ENCODE data around the gene RIC3.

Gene RIC3

GRCh38 chr11:8099291-8099899 is 69.4 kb downstream of the RIC3 start:
- TF ChIP-seq, protein P1, sequence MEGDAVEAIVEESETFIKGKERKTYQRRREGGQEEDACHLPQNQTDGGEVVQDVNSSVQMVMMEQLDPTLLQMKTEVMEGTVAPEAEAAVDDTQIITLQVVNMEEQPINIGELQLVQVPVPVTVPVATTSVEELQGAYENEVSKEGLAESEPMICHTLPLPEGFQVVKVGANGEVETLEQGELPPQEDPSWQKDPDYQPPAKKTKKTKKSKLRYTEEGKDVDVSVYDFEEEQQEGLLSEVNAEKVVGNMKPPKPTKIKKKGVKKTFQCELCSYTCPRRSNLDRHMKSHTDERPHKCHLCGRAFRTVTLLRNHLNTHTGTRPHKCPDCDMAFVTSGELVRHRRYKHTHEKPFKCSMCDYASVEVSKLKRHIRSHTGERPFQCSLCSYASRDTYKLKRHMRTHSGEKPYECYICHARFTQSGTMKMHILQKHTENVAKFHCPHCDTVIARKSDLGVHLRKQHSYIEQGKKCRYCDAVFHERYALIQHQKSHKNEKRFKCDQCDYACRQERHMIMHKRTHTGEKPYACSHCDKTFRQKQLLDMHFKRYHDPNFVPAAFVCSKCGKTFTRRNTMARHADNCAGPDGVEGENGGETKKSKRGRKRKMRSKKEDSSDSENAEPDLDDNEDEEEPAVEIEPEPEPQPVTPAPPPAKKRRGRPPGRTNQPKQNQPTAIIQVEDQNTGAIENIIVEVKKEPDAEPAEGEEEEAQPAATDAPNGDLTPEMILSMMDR (IDR thresholded peaks at IDR 0.05), result no peak
- no peak overlapping the region for H3K4me3 ChIP-seq (ENCODE audit: low read depth in 1 of 2, low read length in 1 of 2)
- H3K4me1 ChIP-seq (ENCODE audit: control insufficient read depth in 1 of 2, insufficient read depth in 1 of 2, low read depth in 1 of 2, low read length in 1 of 2), result no peaks in the 10 kb centered on the region
- H3K9me3 ChIP-seq, result no peaks in the 10 kb centered on the region
- H3K27ac ChIP-seq, result no peak overlapping the region
- H3K27me3 ChIP-seq, result no peaks in the 10 kb centered on the region
- no peaks in the 10 kb centered on the region for H3K36me3 ChIP-seq

DNA sequence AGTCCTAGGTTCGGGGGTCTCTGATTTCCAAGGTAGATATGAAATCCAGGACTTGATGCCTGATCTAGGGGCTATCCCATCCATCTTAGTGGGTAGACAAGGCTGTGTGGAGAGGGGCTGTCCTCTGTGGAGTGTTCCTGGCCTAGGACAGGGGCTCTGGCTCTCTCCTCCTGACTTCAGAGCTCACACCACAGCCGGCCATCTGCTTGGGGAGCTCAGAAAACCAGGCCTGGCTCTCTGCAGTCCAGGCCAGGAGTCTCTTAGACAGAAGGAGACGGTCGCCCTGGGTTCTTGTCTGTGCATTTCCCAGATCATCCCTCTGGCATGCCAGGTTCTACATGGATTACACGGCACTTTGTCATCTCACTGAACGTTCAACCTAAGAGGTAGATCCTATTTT is 69.9 kb downstream of the RIC3 start:
- H3K27ac ChIP-seq, result no peak overlapping the region
- no peaks in the 10 kb centered on the region for H3K27me3 ChIP-seq
- TF ChIP-seq, protein P1 (IDR thresholded peaks at IDR 0.05), result no peak
- no peaks in the 10 kb centered on the region for H3K36me3 ChIP-seq
- no peaks in the 10 kb centered on the region for H3K9me3 ChIP-seq
- no peaks in the 10 kb centered on the region for H3K4me1 ChIP-seq (ENCODE audit: control insufficient read depth in 1 of 2, insufficient read depth in 1 of 2, low read depth in 1 of 2, low read length in 1 of 2)
- no peak overlapping the region for H3K4me3 ChIP-seq (ENCODE audit: low read depth in 1 of 2, low read length in 1 of 2)

DNA sequence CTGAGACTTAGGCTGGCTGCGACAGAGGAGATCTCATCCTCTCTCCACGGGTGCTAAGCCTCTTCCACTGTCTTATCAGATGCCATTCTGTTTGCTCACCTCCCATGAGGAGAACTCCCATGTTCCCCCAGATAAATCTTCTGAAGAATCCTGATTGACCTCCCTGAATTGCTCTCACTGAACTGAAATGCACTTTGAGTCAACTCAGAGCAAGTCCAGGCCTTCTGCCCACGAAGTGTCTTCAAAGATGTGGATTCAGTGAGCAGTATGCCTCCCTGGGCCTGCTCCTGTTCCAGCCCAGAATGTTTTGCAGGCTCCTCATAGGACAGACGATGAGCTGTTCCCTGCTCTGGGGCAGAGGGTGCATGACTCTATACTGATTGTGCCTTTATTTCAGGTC is 70.5 kb downstream of the RIC3 start:
- Histone ChIP-seq H3K27ac (no peak overlapping the region), H3K27me3 (no peaks in the 10 kb centered on the region), H3K36me3 (no peaks in the 10 kb centered on the region), H3K4me3 (ENCODE audit: low read depth in 1 of 2, low read length in 1 of 2) (no peak overlapping the region), H3K4me1 (ENCODE audit: control insufficient read depth in 1 of 2, insufficient read depth in 1 of 2, low read depth in 1 of 2, low read length in 1 of 2) (no peaks in the 10 kb centered on the region), H3K9me3 (no peaks in the 10 kb centered on the region)
- TF ChIP-seq, protein P1 (IDR thresholded peaks at IDR 0.05), result no peak

DNA sequence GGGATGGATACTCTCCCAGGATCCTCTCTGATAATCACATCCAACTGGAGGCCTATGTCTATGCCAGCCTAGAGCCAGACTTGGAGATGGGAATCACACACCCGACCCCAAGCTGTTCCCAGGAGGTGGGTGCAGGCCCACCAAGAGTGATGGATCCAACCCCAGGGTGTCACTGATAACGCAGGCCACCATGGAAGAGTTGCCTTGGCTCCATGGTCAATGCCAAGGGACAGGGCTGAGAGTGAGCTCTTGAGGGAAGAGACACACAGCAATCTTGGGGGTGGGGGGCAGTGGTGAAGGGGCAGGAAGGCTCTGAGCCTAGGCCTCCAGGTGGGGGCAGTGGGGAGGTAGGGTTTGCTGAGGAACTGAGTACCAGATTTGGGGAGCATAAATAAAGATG is 70.9 kb downstream of the RIC3 start:
- Histone ChIP-seq H3K36me3 (no peaks in the 10 kb centered on the region), H3K4me1 (ENCODE audit: control insufficient read depth in 1 of 2, insufficient read depth in 1 of 2, low read depth in 1 of 2, low read length in 1 of 2) (no peaks in the 10 kb centered on the region), H3K27ac (no peak overlapping the region), H3K9me3 (no peaks in the 10 kb centered on the region), H3K4me3 (ENCODE audit: low read depth in 1 of 2, low read length in 1 of 2) (no peak overlapping the region), H3K27me3 (no peaks in the 10 kb centered on the region)
- TF ChIP-seq, protein P1 (IDR thresholded peaks at IDR 0.05), result no peak

DNA sequence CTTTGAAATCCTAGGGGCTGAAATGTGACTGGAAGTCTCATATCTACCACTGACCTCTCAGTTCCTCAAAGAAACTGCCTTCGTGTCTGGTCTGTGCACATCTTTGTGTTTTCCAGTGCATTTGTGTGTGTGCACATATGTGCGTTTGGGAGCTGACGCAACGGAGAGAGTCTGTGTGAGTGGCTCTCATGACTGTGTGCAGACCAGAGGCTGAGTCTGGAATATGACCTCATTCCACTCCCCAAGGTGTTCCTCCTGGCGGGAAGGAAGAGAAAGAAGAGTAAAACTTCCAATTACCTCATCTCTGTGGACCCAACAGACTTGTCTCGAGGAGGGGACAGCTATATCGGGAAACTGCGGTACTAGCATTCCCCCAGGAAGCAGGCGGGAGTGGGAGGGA is 71.4 kb downstream of the RIC3 start:
- Histone ChIP-seq H3K27me3 (no peaks in the 10 kb centered on the region), H3K27ac (no peak overlapping the region), H3K9me3 (no peaks in the 10 kb centered on the region), H3K36me3 (no peaks in the 10 kb centered on the region), H3K4me3 (ENCODE audit: low read depth in 1 of 2, low read length in 1 of 2) (no peak overlapping the region), H3K4me1 (ENCODE audit: control insufficient read depth in 1 of 2, insufficient read depth in 1 of 2, low read depth in 1 of 2, low read length in 1 of 2) (no peaks in the 10 kb centered on the region)
- TF ChIP-seq, protein P1 (IDR thresholded peaks at IDR 0.05), result no peak

DNA sequence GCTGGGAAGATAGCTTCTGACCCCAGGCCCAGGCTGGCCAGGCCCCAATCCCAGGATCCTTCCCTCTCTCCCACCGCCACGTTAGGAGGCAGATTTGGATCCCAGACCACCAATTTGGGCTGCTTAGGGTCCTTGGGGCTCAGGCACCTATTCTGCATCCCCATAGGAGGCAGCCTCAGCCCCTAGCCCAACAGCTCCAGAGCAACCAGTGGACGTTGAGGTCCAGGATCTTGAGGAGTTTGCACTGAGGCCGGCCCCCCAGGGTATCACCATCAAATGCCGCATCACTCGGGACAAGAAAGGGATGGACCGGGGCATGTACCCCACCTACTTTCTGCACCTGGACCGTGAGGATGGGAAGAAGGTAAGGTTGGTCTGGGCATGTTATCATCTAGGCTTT is 71.8 kb downstream of the RIC3 start:
- Histone ChIP-seq H3K4me1 (ENCODE audit: control insufficient read depth in 1 of 2, insufficient read depth in 1 of 2, low read depth in 1 of 2, low read length in 1 of 2) (no peaks in the 10 kb centered on the region), H3K27me3 (no peaks in the 10 kb centered on the region), H3K27ac (no peak overlapping the region), H3K4me3 (ENCODE audit: low read depth in 1 of 2, low read length in 1 of 2) (no peak overlapping the region), H3K36me3 (no peaks in the 10 kb centered on the region), H3K9me3 (no peaks in the 10 kb centered on the region)
- TF ChIP-seq, protein P1 (IDR thresholded peaks at IDR 0.05), result no peak
